ENCODE results near the gene PDRG1. TPM values are rescaled to one million over a fixed set of nuclear protein-coding genes. Genes with fewer than 3 reads are reported as not detected.
A peak's percentile ranks its signal among the peaks of the same experiment; 100 is the strongest.

Gene PDRG1
- 10 to 100 TPM; 19.8 to 22.2 (median 20.7) TPM for polyA plus RNA-seq (ENCODE audit: insufficient read length in 4 of 4)

DNA sequence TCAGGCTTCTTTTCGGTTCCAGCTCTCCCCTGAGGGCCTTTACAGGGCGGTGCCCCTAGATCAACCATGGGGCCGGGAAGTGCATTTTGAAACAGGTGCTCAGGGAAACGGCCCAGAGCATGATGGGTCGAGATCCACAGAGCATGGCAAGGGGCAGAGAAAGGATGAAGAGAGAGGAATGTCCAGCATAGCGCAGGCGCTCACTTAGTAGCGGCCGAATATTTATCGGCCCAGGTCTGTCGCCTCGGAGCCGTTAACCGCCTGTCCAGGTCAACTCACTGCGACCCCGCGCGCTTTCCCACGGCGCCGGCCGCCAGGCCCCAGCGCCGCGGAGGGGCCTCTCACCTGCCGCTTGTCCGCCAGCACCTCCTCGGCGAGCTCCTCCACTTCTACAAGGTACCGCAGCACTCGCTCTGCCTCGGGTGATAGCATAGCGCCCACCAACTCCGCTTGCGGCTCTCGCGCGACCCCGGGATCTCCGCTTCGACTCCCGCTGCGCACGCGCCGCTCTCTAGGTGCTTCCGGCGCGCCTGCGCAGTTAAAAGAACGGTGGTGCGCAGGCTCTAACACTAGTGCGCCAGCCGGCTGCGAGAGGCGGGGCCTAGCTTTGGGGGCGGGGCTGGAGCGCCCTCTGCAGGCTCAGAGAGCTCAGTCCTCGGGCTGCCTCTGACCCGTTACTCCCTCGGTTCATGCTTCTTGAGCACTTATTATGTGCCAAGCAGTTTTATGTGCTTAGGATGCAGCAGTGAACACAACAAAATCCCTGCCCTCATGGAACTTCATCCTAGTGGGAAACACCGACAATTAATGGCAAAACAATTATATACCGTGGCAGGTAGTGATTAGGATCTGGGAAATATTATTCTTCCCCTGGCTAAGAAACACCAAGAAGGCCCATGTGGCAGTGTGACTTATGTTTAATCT is at the start of gene PDRG1:
Gene PDRG1 (minus strand): TSS at position 517 of the 924 bp plus-strand sequence. CDS start 85 bp downstream, at position 432.
- peak; percentile 75 to 95 (median 89) for DNase-seq (ENCODE audit: low read depth in 4 of 4, low spot score in 2 of 4)

DNA sequence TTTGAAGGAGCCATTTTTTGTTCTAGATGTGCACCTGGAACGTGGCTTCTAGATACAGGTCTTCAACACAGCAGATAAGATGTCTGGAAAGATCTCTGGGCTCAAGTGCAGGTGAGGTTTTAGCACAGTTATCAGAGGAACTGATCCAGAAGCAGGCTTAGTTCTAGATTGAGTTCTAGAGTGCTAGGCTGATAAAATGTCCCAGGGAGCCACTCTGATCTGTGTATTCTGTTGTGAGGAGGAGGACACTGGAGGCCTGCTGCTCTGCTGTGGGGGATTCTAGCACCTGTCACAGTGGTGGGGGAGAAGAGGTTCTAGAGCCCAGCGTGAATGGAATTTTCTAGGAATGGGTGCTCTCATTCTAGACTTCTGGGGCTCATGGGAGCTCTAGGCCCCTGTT is 46.4 kb upstream of the PDRG1 start:
- no peak for DNase-seq (ENCODE audit: low read depth in 4 of 4, low spot score in 2 of 4)

DNA sequence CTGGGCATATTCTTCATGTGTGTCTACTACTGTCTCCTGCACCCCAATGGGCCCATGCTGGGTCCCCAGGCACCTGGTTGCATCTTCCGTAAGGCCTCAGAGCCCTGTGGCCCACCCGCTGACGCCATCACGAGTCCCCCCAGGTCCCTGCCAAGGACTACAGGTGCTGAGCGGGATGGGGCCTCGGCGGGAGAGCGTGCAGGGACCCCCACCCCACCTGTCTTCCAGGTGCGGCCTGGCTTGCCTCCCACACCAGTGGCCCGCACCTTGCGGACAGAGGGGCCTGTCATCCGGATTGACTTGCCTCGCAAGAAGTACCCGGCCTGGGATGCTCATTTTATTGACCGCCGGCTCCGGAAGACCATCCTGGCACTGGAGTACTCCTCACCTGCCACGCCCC is 45.1 kb upstream of the PDRG1 start:
- DNase-seq (ENCODE audit: low read depth in 4 of 4, low spot score in 2 of 4) = no peak

DNA sequence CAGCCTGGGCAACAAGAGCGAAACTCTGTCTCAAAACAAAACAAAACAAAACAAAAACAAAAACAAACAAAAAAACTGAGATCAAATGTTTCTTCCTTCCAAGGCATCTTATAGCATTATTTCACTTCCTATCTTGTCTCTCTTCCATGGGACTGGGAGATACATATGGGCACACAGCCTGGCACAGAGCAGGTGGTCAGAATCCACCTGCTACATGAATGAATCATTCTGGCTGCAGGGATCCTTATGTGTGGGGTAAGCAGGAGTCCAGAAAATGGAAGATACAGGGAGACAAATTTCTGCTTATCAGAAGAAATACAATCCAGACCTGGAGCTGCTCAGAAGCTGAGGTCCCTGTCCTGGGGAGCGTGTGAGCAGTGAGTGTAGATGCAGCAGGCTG is 40.2 kb upstream of the PDRG1 start:
- DNase-seq (ENCODE audit: low read depth in 4 of 4, low spot score in 2 of 4) = no peak

DNA sequence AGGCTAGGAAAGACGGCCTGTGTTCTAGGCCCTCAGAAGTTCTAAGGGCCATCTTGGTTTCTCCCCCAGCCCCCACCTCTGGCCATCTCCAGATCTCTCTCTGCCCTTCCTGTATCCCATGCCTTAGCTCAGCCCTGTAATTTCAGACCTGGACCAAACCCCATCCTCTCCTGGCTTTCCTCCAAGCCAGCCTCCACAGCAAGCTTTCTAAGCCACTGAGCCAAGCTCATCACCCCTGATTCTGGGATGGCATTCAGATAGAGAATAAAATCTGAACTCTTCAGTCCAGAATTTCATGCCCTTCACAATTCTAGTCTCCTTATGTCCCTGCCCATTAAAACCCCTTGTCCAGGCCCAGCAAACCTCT is 39.5 kb upstream of the PDRG1 start:
- no peak for DNase-seq (ENCODE audit: low read depth in 4 of 4, low spot score in 2 of 4)

DNA sequence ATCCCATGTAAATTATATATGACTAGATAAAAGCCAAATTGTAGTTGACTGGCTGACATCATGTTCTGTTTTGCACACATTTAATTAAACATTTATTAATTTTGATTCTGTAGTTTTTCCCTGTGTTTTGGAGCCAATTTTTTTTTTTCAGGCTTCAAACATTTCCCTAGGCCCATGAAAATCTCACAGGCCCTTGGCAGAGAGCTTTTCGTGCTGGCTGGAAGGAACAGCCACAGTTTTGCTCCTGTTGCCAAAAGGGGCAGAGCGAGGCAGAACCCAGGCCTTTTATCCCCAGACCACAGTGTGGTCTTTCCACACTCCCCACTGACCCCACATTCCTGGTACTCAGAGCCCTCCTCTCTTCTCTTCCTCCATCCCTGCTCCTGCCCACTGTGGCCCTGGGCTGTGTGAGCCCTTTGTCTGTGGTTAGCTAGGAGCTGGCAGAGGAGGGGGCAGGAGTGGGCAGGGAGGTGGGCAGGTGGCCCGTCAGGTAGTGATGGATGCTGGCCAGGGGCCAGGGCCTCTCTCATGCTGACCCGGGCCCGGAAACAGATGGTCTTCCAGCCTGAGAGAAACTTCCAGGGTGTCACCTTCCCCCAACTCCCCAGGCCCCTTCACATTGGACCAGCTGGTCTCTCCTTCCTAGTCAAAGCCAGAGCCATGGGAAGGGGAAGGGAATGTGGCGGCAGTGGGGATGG is 38.9 kb upstream of the PDRG1 start:
- DNase-seq (ENCODE audit: low read depth in 4 of 4, low spot score in 2 of 4) = no peak

DNA sequence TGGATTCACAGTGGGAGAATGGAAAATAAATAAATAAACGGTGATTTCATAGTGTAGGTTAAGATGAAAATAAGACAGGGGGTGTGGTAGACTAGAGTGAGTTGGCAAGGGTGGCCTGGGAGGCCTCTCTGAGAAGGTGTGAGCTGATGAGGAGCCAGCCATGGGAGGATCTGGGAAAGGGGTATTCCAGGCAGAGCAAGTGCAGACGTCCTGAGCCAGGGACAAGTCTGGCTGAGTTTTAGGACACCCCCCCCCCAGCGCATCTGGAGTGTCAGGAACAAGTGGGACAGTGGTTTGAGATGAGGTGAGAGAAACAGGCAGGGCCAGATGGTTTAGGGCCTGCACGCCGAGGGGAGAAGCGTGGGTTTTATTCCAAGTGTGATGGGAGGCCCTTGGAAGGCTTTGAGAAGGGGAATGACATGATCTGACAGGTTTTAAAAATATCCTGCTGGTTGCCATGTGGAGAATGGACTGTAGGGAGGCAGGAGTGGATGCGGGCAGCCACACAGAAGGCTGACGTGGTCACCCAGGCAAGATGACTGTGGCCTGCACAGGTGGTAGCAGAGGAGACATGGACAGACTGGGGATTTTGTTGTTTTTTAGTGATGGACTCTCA is 37.3 kb upstream of the PDRG1 start:
- DNase-seq (ENCODE audit: low read depth in 4 of 4, low spot score in 2 of 4) = no peak

DNA sequence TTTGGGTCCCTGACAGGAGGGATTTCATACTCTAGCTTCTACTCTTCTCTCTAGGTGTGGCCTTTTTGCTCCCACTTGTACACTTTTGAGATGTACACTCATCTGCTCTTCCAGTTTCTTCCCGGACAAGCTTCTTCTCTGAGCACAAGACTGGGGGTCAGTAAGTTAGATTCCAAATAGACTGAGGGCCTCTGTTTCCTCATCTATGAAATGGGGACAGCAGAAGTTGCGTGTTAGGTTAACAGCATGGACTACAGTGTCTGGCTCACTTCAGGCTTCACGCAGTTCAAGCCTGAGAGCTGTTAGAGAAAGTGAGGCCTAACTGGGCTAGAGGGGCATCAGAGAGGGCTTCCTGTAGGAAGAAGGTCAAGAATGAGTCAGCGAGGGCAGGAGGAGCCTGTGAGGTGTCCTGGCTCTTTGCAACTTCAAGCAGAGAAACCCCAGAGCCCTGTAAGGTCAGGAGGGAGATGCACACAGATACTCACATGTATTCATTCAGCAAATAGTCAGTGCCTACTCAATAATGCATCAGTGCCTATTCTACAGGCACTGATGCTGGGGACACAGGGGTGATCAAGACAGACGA is 36.7 kb upstream of the PDRG1 start:
- no peak for DNase-seq (ENCODE audit: low read depth in 4 of 4, low spot score in 2 of 4)

DNA sequence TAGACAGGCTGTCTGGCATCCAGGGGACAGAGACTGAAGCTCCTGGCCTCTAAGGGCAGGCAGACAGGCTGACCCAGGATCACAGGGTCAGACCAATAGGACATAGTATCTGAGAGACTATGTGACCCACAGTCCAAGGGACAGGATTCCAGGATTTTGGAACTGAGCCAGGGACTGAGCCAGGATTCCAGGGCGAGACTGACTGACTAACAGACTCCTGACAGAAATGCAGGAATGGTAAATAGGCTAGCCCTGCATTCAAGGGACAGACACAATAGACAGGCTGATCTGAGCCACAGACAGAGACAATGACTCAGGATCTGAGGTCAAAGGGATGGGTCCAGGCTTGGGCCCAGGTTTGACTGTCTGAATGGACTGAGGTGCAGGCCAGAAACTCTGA is 35.9 kb upstream of the PDRG1 start:
- no peak for DNase-seq (ENCODE audit: low read depth in 4 of 4, low spot score in 2 of 4)

DNA sequence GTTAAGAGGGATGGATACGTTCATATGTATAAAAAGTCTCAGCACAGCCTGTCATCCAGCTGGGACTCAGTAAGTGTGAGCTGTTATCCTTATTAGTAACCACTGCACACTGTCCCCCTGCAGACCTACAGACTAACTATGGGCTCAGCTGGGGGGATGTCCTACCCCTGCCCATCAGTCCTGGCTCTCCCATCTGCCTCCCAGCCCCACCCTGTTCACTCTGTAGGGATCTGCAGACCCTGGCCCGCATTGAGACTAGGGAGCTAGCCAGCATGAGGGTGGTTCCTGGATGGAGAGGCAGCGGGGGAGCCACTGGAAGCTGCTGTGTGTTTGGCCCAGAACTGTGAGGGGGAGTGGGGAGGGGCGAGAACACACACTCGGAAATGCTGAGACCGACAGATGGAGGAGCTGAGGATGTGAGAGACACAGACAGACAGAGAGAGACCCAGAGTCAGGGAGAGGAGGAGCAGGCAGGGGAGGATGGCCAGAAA is 33.2 kb upstream of the PDRG1 start:
- no peak for DNase-seq (ENCODE audit: low read depth in 4 of 4, low spot score in 2 of 4)

DNA sequence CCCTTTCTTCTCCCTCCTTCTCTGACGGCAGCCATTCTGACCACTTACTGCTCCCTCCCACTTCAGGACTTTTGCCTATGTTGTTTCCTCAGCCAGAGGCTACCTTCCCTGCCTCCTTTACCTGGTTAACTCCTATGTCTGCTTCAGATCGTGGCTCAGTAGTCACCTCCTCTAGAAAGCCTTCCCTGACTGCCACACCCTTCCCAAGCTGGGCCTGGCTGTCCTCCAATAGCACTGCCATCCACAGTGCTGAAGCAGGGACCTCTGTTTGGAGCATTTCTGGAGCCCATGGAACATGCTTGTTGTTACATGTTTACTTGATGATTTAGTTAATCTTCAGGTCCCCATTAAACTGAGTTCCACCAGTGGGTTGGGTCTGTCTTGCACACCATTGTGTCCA is 29.9 kb upstream of the PDRG1 start:
- no peak for DNase-seq (ENCODE audit: low read depth in 4 of 4, low spot score in 2 of 4)

DNA sequence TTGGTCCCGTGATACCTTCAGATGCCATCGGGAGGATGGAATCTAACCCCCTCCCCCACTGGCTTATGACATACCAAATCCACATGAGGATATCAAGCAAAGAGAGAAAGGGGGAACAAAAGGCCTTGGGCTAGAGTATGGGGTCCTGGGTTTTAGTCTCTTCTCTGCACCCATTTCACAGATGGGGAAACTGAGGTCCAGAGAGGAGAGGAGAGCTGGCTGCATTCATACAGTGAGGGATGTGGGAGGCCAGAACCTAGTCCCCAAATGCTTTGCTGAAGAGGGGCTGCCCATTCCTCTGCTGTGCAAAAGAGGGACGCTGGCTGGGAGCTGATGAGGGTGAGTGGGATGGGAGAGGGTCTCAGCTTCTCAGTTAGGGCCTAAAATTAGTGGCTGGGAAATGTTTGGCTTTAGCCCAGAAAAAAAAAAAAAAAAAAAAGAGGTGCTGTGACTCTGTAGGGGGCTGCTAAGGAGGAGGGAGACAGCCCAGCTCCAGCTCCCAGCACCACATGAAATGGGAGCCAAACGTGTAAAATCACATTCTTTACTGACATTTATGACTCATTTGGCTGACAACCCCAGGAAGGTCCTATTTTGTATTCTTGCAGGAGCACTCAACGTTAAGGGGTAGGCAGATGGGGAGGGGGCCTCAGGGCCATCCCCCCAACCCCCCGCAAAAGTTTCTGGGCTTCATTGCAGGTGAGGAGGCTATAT is 28.0 kb upstream of the PDRG1 start:
- peak in 1 of 4 donors; percentile 24 for DNase-seq (ENCODE audit: low read depth in 4 of 4, low spot score in 2 of 4)

DNA sequence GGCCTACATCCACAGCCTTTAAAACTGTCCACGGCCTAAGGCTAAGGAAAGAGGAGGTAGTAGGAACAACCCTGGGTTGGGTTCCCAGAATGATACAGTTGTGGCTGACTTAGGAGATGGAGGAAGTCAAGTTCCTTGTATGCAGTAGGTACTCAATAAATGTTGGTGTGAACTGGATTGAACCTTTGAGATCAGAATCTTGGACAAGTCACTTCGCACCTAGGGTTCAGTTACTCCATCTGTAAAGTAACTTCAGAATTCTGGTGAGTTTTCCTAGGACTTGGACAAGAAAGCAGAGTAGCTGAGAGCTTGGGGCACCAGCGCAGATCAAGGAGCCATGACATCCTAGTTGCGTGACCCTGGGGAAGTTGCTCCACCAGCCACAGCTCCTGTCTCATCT is 25.2 kb upstream of the PDRG1 start:
- no peak for DNase-seq (ENCODE audit: low read depth in 4 of 4, low spot score in 2 of 4)

DNA sequence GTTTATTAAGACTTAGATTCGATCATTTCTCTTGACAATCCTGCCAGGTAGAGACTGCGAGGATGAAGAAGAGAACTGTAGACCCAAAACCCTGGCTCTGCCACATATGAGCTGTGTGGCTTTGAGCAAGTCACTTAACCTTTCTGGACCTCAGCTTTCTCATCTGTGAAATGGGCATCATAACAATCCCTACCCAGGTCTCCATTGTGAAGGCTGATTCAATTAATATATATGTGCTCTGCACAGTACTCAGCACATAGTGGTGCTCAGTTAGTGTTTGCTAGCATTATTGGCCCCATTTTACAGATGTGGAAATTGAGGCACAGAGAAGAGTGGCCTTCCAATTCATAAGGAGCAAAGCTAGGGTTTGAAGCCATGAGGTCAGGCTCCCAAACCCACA is 24.0 kb upstream of the PDRG1 start:
- DNase-seq (ENCODE audit: low read depth in 4 of 4, low spot score in 2 of 4) = no peak

DNA sequence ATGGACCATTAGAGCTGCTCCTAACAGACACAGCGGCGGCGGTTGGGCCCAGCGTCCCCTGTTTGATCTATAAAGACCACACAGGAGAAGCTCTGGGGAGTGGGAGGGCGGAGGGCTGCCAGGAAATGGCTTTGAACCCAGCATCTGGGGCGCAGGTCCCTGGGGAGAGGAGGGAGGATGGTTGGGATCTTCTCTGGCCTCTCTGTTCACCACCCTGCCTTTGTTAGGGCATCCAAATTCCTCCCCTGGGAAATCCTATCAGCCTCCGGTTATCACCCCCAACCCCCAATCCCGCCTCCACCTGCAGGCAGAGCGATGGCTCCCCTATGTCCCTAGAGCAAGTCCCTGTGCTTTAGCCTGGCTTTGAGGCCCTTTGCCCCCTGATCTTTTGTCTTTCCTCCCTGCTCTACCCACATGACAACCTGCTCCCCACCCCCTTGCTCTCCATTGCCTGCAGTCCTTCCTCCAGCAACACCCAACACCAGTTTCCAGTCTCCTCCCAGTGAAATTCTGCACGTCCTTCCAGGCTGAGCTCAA is 23.2 kb upstream of the PDRG1 start:
- peak in 1 of 4 donors; percentile 47 for DNase-seq (ENCODE audit: low read depth in 4 of 4, low spot score in 2 of 4)

DNA sequence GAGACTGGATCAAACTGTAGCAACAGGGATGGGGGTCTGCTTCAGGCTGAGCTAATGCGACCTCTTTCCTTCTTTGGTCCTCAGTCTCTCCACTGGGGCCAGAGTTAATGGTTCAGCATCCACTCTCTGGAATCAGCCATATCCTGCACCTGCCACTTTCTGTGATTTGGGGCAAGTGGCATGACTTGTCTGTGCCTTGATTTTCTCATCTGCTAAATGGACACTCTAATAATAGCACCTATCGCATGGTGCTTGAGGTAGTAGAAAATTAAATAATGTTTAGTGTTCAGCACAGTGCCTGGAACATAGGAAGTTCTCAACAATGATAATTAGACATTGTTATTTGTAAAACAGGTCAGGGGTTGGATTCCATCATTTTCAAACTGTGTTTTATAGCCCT is 22.4 kb upstream of the PDRG1 start:
- no peak for DNase-seq (ENCODE audit: low read depth in 4 of 4, low spot score in 2 of 4)

DNA sequence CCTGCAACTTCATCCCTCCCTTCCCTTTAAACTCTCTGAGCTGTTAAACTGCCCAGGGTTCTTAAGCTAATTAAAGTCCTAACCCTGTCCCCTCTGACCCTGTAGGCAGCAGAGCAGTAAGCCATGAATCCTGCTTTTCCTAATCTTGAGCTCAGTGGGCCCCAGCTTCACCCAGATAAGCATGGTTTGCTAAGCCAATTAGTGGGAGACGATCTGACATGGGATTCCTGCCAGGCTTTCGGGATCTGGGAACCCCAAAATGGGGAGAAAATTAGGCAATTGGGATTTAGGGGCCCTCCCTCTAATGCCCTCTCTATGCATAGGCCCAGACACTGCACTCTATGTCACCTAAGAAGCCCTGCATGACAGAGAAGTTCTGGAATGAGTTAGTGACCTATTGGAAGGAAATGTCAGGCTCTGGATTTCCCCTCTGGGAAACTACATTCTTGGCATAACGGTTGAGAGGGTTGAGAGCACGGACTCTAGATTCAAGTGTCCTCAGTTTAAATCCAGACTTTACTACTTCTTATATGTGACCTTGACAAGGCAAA is 20.7 kb upstream of the PDRG1 start:
- peak in 1 of 4 donors; percentile 34 for DNase-seq (ENCODE audit: low read depth in 4 of 4, low spot score in 2 of 4)

DNA sequence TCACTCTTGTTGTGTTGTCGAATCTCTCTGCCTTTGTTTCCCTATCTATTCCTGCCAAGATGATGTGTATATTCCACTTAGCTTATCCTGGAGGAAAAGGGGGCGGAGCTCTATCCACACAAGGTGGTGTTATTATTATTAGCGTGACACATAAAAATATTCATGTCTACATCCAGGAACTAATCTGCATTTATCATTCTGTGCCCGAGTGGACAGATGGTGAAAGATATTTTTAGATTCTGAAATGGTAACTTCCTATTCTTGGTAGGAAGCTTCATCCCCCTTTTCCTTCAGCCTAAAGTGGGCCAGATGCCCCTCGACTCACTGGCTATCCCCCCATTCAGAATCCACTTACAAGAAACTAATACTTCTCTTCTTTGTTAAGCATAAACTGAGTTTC is 18.1 kb upstream of the PDRG1 start:
- DNase-seq (ENCODE audit: low read depth in 4 of 4, low spot score in 2 of 4) = no peak

DNA sequence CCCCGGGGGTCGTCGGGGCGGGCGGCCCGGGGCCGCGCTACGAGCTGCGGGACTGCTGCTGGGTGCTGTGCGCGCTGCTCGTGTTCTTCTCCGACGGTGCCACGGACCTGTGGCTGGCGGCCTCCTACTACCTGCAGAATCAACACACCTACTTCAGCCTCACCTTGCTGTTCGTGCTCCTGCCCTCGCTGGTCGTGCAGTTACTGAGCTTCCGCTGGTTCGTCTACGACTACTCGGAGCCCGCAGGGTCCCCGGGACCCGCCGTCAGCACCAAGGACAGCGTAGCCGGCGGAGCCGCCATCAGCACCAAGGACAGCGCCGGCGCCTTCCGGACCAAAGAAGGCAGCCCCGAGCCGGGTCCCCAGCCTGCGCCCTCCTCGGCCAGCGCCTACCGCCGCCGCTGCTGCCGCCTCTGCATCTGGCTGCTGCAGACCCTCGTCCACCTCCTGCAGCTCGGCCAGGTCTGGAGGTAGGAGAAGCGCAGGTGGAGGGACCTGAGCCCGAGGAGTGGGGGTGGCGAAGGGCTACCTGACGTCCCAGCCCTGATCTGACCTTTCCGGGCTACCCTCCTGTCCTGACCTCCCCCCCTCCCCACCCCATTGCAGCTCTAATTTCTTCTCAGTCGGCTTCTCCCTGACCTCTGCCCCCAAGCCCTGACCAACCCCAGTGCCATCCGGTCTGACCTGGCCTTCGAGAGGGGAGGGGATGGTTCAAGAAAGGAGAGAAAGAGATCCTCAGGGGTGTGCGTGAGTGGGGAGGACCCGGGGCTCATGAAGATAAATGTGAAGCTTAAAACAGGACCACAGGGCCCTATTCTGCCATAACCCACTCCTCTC is 16.7 kb upstream of the PDRG1 start:
- DNase-seq (ENCODE audit: low read depth in 4 of 4, low spot score in 2 of 4) = peak; percentile 60 to 80 (median 80)

Data from left renal cortex interstitium (tissue), 4 donors.